Measurements from ENCODE around the gene CTDSP2. TPM values are rescaled to one million over a fixed set of nuclear protein-coding genes. Genes with fewer than 3 reads are reported as not detected.

Gene CTDSP2
- total and polyA plus RNA-seq, 12 donors, result 31.2 to 138 (median 82.7) TPM

DNA sequence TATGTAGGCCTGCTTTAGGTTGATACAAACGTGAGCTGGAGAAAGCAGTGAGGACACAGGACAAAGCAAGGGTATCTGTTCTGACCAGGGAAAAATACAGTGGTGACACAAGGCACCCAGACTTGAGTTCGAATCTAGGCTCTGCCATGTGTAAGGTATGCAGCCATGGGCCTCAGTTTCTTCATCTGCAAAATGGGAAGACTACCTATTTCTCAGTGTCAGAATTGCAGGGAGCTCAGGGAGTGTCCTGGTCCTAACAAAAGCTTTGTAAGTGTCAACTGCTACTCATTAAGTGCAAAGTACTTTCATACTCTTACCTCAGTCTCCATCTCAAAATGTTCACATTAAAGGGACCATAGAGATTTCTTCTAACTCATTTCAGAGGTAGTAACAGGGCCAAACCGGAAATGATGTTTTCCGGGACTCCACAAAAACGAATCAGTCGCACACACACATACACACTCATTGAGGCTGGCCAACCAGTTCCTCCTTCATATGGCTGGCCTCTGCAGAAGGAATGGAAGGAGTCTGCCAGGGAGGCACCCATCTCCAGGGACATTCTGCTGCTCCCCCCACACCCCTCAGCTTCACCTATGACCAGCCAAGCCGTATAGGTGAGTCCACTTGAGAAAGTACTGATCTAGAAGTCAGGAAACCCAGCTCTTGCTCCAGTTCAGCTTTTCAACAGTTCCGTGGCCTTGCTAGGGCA, 7.8 kb downstream of the CTDSP2 start:
- Histone ChIP-seq H3K4me3 (peak overlapping the region in 6 of 10 donors; percentile 1 to 83 (median 25)), H3K9me3 (no peaks in the 10 kb centered on the region), H3K27ac (peak overlapping the region in 9 of 10 donors; percentile 61 to 100 (median 78)), H3K4me1 (peaks cover 93 to 100% (median 100%) of the 10 kb centered on the region in 9 donors), H3K27me3 (no peaks in the 10 kb centered on the region), H3K36me3 (peaks cover 0 to 22% (median 0%) of the 10 kb centered on the region in 9 donors)
- WGBS, 2 donors, result 23 to 38% methylated on average over 8 of the region's 8 CpGs
- DNase-seq, result no peak
- TF ChIP-seq, protein P1, sequence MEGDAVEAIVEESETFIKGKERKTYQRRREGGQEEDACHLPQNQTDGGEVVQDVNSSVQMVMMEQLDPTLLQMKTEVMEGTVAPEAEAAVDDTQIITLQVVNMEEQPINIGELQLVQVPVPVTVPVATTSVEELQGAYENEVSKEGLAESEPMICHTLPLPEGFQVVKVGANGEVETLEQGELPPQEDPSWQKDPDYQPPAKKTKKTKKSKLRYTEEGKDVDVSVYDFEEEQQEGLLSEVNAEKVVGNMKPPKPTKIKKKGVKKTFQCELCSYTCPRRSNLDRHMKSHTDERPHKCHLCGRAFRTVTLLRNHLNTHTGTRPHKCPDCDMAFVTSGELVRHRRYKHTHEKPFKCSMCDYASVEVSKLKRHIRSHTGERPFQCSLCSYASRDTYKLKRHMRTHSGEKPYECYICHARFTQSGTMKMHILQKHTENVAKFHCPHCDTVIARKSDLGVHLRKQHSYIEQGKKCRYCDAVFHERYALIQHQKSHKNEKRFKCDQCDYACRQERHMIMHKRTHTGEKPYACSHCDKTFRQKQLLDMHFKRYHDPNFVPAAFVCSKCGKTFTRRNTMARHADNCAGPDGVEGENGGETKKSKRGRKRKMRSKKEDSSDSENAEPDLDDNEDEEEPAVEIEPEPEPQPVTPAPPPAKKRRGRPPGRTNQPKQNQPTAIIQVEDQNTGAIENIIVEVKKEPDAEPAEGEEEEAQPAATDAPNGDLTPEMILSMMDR (IDR thresholded peaks at IDR 0.05), result no peak
- intact Hi-C loops (cut with DNase I), result no loop called here
- ATAC-seq, result peak in 2 of 8 donors; percentile 11 to 25

DNA sequence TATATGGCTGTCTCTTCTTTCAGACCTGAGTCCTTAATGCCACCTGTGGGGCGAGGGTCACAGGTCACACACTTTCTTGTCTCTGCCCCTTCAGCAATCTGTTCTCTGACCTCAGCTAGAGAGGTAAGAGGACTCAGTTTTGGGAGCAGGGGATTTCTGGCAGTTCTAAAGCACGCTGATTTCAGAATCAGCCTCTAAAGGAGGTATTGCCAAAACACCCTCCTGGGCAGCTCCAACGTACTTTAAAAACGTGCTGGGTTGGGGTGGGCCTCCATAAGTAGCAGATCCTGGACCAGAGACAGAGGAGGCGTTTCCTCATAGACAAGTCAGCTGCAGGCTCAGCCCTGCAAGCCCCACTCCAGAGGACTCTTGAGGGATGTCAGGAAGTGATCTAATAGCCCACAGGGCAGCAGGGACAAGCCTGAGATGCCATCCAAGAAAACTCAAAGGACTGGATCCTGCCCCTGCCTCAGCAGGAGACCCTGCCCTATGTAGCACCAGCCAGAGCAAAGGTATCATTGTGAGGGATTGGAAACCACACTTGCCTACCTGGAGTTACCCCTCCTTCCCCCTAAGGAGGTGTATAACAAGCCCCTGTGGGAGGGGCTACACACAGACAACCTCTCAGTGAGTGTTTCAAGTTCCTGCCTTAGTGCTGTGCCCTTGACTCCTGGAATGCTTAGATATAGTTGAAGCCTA, 8.5 kb downstream of the CTDSP2 start:
- H3K4me3 ChIP-seq, result peak overlapping the region in 5 of 10 donors; percentile 8 to 41 (median 37)

DNA sequence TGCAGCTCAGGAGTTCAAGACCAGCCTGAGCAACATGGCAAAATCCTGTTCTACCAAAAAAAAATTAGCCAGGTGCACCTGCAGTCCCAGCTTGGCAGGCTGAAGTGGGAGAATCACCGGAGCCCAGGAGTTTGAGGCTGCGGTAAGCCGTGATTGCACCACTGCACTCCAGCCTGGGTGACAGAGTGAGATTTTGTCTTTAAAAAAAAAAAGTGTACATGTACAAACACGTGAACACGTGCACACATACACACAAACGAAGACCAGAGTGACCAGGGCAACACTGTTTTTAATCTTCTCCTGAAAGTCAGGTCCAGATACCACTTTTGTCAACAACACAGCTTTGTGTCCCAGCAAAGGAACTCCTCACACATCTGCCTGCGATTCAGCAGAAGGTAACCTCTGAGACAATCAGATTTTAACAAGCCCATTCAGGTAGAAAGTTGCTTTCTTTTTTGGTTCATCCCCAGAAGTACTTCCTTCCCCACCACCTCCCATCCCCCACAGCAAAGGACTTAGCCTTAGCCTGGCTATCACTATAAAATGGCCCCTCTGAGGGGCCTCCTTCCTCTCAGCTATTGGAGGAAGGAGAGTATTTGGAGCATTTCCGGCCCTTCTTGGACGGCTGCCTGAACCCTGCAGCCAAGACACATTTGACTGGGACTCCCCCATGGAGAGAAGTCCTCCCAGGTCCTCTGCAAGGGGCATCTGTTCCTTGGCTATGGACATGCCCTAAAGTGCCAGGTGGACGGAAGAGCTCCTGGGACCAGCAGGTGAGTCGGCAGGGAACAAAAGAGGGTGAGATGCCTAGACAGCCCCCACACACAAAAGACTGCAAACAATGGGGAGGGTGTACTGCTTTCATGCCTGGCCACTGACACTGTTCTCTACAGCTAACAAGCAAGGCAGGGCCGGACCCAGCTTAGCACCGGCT, 9.8 kb downstream of the CTDSP2 start:
- TF ChIP-seq, protein P1 (IDR thresholded peaks at IDR 0.05), result no peak
- H3K36me3 ChIP-seq, result peaks cover 0 to 10% (median 0%) of the 10 kb centered on the region in 9 donors
- H3K9me3 ChIP-seq, result no peaks in the 10 kb centered on the region
- peak; percentile 48 to 82 (median 74) for ATAC-seq
- 8 to 10% methylated on average over 13 of the region's 13 CpGs for WGBS, 2 donors
- DNase-seq, result peak; percentile 82 to 93
- intact Hi-C loops (cut with DNase I), result loop anchor here in 2 of 10 donors (2.0 kb wide), 2 partner anchors 58 to 60 kb away; no protein-coding TSS in a partner anchor
- H3K4me1 ChIP-seq, result peaks cover 86 to 100% (median 100%) of the 10 kb centered on the region in 9 donors
- peak overlapping the region in 8 of 10 donors; percentile 13 to 41 (median 32) for H3K4me3 ChIP-seq
- H3K27ac ChIP-seq, result peak overlapping the region in 9 of 10 donors; percentile 49 to 100 (median 78)
- H3K27me3 ChIP-seq, result no peaks in the 10 kb centered on the region

More for the DNA sequence above, 8.5 kb downstream of the CTDSP2 start:
- WGBS, 2 donors, result 5 to 11% methylated on average over 5 of the region's 5 CpGs
- intact Hi-C loops (cut with DNase I), result loop anchor here in 2 of 10 donors (2.0 kb wide), 2 partner anchors 57 to 59 kb away; no protein-coding TSS in a partner anchor
- DNase-seq (peak; percentile 43 to 58), ATAC-seq (peak; percentile 54 to 77 (median 65))
- Histone ChIP-seq H3K27ac (peak overlapping the region in 9 of 10 donors; percentile 61 to 100 (median 78)), H3K27me3 (no peaks in the 10 kb centered on the region), H3K4me1 (peaks cover 93 to 100% (median 100%) of the 10 kb centered on the region in 9 donors), H3K9me3 (no peaks in the 10 kb centered on the region), H3K36me3 (peaks cover 0 to 16% (median 0%) of the 10 kb centered on the region in 9 donors)
- TF ChIP-seq, protein P1 (IDR thresholded peaks at IDR 0.05), result no peak

All from heart right ventricle (tissue), 16 donors.